Astrocyte (in vitro differentiated cells and primary cell): ENCODE measurements around the gene ATP5IF1. TPM values are rescaled to one million over a fixed set of nuclear protein-coding genes. Genes with fewer than 3 reads are reported as not detected.

Experiments used
- DNase-seq: peaks from one replicate; pipeline ENCODE4 v3.0.0-alpha.2; 2010; ENCODE audit warnings: low read depth
- FAIRE-seq: peaks from 2 replicates; lab custom pipeline; 2011; peaks lifted over from hg19 to GRCh38; lab: Jason Lieb, UNC
- H2AFZ ChIP-seq: 2 replicates; pipeline ENCODE4 v1.6.0; 2012; ENCODE audit warnings: low read depth, low read length, inconsistent platforms
- H3K27ac ChIP-seq: 2 replicates; pipeline ENCODE4 v1.5.1; 2011; ENCODE audit warnings: low read depth, low read length, inconsistent platforms
- H3K27me3 ChIP-seq: 2 replicates; pipeline ENCODE4 v1.6.0; 2011; ENCODE audit warnings: low read length, inconsistent platforms; ENCODE audit not compliant: insufficient read depth
- H3K36me3 ChIP-seq: 2 replicates; pipeline ENCODE4 v1.5.1; 2011; ENCODE audit warnings: low read length, inconsistent platforms; ENCODE audit not compliant: insufficient read depth
- H3K4me1 ChIP-seq: 2 replicates; pipeline ENCODE4 v1.5.1; 2011; ENCODE audit warnings: low read length, inconsistent platforms; ENCODE audit not compliant: insufficient read depth
- H3K4me2 ChIP-seq: 2 replicates; pipeline ENCODE4 v1.6.0; 2012; ENCODE audit warnings: low read length, inconsistent platforms
- H3K4me3 ChIP-seq: 2 replicates; pipeline ENCODE4 v1.5.1; 2011; ENCODE audit warnings: low read depth, mild to moderate bottlenecking, low read length, inconsistent platforms; ENCODE audit not compliant: insufficient read depth
- H3K79me2 ChIP-seq: 2 replicates; pipeline ENCODE4 v1.6.0; 2012; ENCODE audit warnings: mild to moderate bottlenecking, low read length, inconsistent platforms; ENCODE audit not compliant: insufficient read depth
- H3K9ac ChIP-seq: 2 replicates; pipeline ENCODE4 v1.6.0; 2012; ENCODE audit warnings: mild to moderate bottlenecking, low read length, inconsistent platforms
- H3K9me3 ChIP-seq: 2 replicates; pipeline ENCODE4 v1.5.1; 2012; ENCODE audit warnings: low read depth, mild to moderate bottlenecking, low read length, inconsistent platforms; ENCODE audit not compliant: insufficient read depth
- H4K20me1 ChIP-seq: 2 replicates; pipeline ENCODE4 v1.6.0; 2012; ENCODE audit warnings: low read length, inconsistent platforms; ENCODE audit not compliant: insufficient read depth
- H3K27ac Mint-ChIP-seq: one replicate; pipeline ENCODE4 v1.8.0; 2021; ENCODE audit warnings: mild to moderate bottlenecking, mixed read lengths; ENCODE audit not compliant: unreplicated experiment
- H3K27me3 Mint-ChIP-seq: one replicate; pipeline ENCODE4 v1.8.0; 2021; ENCODE audit warnings: low read depth, mixed read lengths; ENCODE audit not compliant: unreplicated experiment
- H3K36me3 Mint-ChIP-seq: one replicate; pipeline ENCODE4 v1.8.0; 2021; ENCODE audit warnings: low read depth, mixed read lengths; ENCODE audit not compliant: unreplicated experiment
- H3K4me1 Mint-ChIP-seq: one replicate; pipeline ENCODE4 v1.8.0; 2021; ENCODE audit warnings: low read depth, mixed read lengths; ENCODE audit not compliant: unreplicated experiment
- H3K4me3 Mint-ChIP-seq: one replicate; pipeline ENCODE4 v1.8.0; 2021; ENCODE audit warnings: mild to moderate bottlenecking, moderate library complexity, mixed read lengths; ENCODE audit not compliant: unreplicated experiment
- H3K9me3 Mint-ChIP-seq: one replicate; pipeline ENCODE4 v1.8.0; 2021; ENCODE audit warnings: mild to moderate bottlenecking, mixed read lengths; ENCODE audit not compliant: unreplicated experiment
- CTCF ChIP-seq: IDR thresholded peaks from 2 replicates; pipeline ENCODE4 v1.5.1; 2011; ENCODE audit warnings: low read depth, mild to moderate bottlenecking, inconsistent platforms, low read length, moderate library complexity; ENCODE audit not compliant: insufficient read depth
- EZH2 ChIP-seq: IDR thresholded peaks from 2 replicates; pipeline ENCODE4 v1.6.1; 2012; ENCODE audit warnings: mild to moderate bottlenecking, low read length, inconsistent platforms; ENCODE audit not compliant: insufficient read depth
- total RNA-seq: library from RNA; stranded (reverse); gene quantifications from 2 replicates; pipeline ENCODE4 v1.2.1, GENCODE V29; 2021

Gene ATP5IF1
- total RNA-seq, 1 donor from 2014 or later: 160 TPM

DNA sequence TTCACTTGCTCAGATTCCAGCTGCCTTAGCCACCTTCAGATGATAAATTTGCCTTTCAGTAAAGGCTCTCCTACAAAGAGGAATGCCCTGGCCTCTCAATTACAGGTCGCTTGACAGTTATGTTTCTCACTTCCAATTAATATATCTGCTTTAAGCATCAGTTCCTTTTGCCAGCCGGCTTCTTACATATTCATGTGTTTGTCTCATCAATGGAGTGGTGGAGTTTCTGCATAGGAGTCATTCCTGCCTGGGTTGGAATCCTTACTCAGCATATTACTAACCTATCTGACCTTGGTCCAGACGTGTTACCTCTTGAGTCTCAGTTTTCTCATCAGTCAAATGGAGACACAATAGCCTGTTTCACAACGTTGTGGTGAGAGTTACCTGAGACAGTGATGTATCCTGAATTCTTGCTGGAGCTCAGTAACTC is 14.0 kb downstream of the ATP5IF1 start:
- H3K36me3 ChIP-seq: no peaks in the 10 kb centered on the region
- peak overlapping the region; percentile 98 for H3K27ac Mint-ChIP-seq
- H2AFZ ChIP-seq: no peak overlapping the region
- H3K4me3 Mint-ChIP-seq: no peak overlapping the region
- peaks cover 33% of the 10 kb centered on the region for H3K4me1 ChIP-seq
- no peak overlapping the region for H3K9ac ChIP-seq
- H4K20me1 ChIP-seq: no peaks in the 10 kb centered on the region
- H3K79me2 ChIP-seq: peaks cover 3% of the 10 kb centered on the region
- no peaks in the 10 kb centered on the region for H3K36me3 Mint-ChIP-seq
- DNase-seq (no peak), FAIRE-seq (no peak)
- no peaks in the 10 kb centered on the region for H3K9me3 ChIP-seq
- H3K4me3 ChIP-seq: no peak overlapping the region
- no peak overlapping the region for H3K27ac ChIP-seq
- H3K27me3 ChIP-seq: no peaks in the 10 kb centered on the region
- H3K4me2 ChIP-seq: no peak overlapping the region
- H3K9me3 Mint-ChIP-seq: no peaks in the 10 kb centered on the region
- TF ChIP-seq EZH2 (no peak), CTCF (no peak)
- H3K4me1 Mint-ChIP-seq: peaks cover 26% of the 10 kb centered on the region
- H3K27me3 Mint-ChIP-seq: no peaks in the 10 kb centered on the region

DNA sequence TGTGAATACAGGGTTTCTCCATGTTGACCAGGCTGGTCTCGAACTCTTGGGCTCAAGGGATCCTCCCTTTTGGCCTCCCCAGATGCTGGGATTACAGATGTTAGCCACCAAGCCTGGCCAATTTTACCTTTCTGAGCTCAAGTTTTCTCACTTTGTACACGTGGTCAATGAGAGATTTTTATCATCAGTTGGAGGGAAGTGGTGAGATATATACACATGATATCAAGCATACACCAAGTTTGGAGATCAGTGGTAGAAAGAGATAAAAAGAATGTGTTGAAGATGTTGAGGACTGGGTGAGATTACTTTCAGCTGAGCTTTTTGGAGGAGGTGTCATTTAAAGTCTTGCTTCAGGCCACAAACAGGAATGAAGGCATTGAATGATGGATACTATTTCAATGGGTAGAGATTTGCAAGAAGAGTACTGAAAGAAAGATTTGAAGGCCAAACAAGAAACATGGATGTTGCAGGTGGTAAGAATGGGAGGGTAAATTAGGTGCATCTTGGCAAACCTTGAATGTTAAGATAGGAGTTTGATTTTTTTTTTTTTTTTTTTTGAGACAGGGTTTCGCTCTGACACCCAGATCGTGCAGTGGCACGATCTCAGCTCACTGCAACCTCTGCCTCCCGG is 20.4 kb downstream of the ATP5IF1 start:
- H3K27me3 Mint-ChIP-seq: no peaks in the 10 kb centered on the region
- peaks cover 15% of the 10 kb centered on the region for H3K4me1 ChIP-seq
- no peak overlapping the region for H3K27ac Mint-ChIP-seq
- H3K27ac ChIP-seq: no peak overlapping the region
- peaks cover 9% of the 10 kb centered on the region for H4K20me1 ChIP-seq
- H3K36me3 Mint-ChIP-seq: peaks cover under 1% of the 10 kb centered on the region
- H2AFZ ChIP-seq: no peak overlapping the region
- DNase-seq (no peak), FAIRE-seq (no peak)
- no peak for TF ChIP-seq EZH2
- TF ChIP-seq CTCF: no peak
- no peak overlapping the region for H3K9ac ChIP-seq
- H3K4me3 Mint-ChIP-seq: no peak overlapping the region
- H3K9me3 ChIP-seq: no peaks in the 10 kb centered on the region
- H3K4me2 ChIP-seq: no peak overlapping the region
- peaks cover 9% of the 10 kb centered on the region for H3K4me1 Mint-ChIP-seq
- no peaks in the 10 kb centered on the region for H3K36me3 ChIP-seq
- H3K27me3 ChIP-seq: no peaks in the 10 kb centered on the region
- peaks cover 18% of the 10 kb centered on the region for H3K79me2 ChIP-seq
- H3K9me3 Mint-ChIP-seq: no peaks in the 10 kb centered on the region
- no peak overlapping the region for H3K4me3 ChIP-seq

GRCh38 chr1:28257736-28258135 is 21.8 kb downstream of the ATP5IF1 start:
- TF ChIP-seq CTCF: no peak
- TF ChIP-seq EZH2: no peak
- no peak overlapping the region for H3K4me2 ChIP-seq
- H4K20me1 ChIP-seq: peaks cover 23% of the 10 kb centered on the region
- H3K36me3 Mint-ChIP-seq: peaks cover 6% of the 10 kb centered on the region
- H2AFZ ChIP-seq: no peak overlapping the region
- peaks cover 16% of the 10 kb centered on the region for H3K4me1 ChIP-seq
- no peaks in the 10 kb centered on the region for H3K27me3 ChIP-seq
- H3K27ac Mint-ChIP-seq: peak overlapping the region; percentile 97
- H3K4me3 ChIP-seq: no peak overlapping the region
- no peak overlapping the region for H3K4me3 Mint-ChIP-seq
- no peaks in the 10 kb centered on the region for H3K9me3 Mint-ChIP-seq
- H3K27me3 Mint-ChIP-seq: no peaks in the 10 kb centered on the region
- DNase-seq: no peak
- H3K9me3 ChIP-seq: no peaks in the 10 kb centered on the region
- H3K36me3 ChIP-seq: no peaks in the 10 kb centered on the region
- H3K79me2 ChIP-seq: peaks cover 32% of the 10 kb centered on the region
- H3K27ac ChIP-seq: no peak overlapping the region
- H3K9ac ChIP-seq: no peak overlapping the region
- no peak for FAIRE-seq
- peaks cover 15% of the 10 kb centered on the region for H3K4me1 Mint-ChIP-seq
